HEK293 (cell line): Measurements from ENCODE around the gene KIAA1755.

ENCODE experiments used
- CTCF ChIP-seq: fragments of 450-650 bp; formaldehyde crosslinking; IDR thresholded peaks from 2 replicates; pipeline ENCODE4 v1.5.1; 2016; ENCODE audit warnings: missing biosample characterization, missing genetic modification characterization
- ZBTB1 ChIP-seq: fragments of 450-650 bp; formaldehyde crosslinking; IDR thresholded peaks from 2 replicates; pipeline ENCODE4 v1.5.1; 2016; ENCODE audit warnings: missing biosample characterization, missing genetic modification characterization
- ZBTB26 ChIP-seq: fragments of 450-650 bp; formaldehyde crosslinking; optimal IDR thresholded peaks from 2 replicates; pipeline ENCODE3; 2016; ENCODE audit warnings: missing biosample characterization, mild to moderate bottlenecking, missing genetic modification characterization
- ZNF121 ChIP-seq: fragments of 450-650 bp; formaldehyde crosslinking; IDR thresholded peaks from 2 replicates; pipeline ENCODE4 v1.5.1; 2016; ENCODE audit warnings: missing biosample characterization, missing genetic modification characterization
- ZNF138 ChIP-seq: fragments of 450-650 bp; formaldehyde crosslinking; IDR thresholded peaks from 2 replicates; pipeline ENCODE4 v1.5.1; 2016; ENCODE audit warnings: missing biosample characterization, missing genetic modification characterization, borderline replicate concordance
- ZNF155 ChIP-seq: fragments of 450-650 bp; formaldehyde crosslinking; IDR thresholded peaks from 2 replicates; pipeline ENCODE4 v1.5.1; 2016; ENCODE audit warnings: missing biosample characterization, missing genetic modification characterization
- ZNF274 ChIP-seq, 2 experiments: fragments of 200-500 bp in 1 of 2; fragments of 450-650 bp in 1 of 2; sonication (Bioruptor generic) in 1 of 2; formaldehyde crosslinking in 1 of 2; IDR thresholded peaks; 2 replicates each; pipeline versions ENCODE4 v1.5.1 to v1.6.1; 2014 to 2016; ENCODE audit warnings: borderline replicate concordance in 1 of 2, inconsistent platforms in 1 of 2, low read length in 1 of 2, missing biosample characterization in 1 of 2, missing genetic modification characterization in 1 of 2
- ZNF704 ChIP-seq: fragments of 450-650 bp; formaldehyde crosslinking; IDR thresholded peaks from 2 replicates; pipeline ENCODE4 v1.5.1; 2016; ENCODE audit warnings: missing biosample characterization, missing genetic modification characterization
- ZNF792 ChIP-seq: fragments of 450-650 bp; formaldehyde crosslinking; IDR thresholded peaks from 2 replicates; pipeline ENCODE4 v1.5.1; 2016; ENCODE audit warnings: missing biosample characterization, missing genetic modification characterization
- ZNF830 ChIP-seq: fragments of 450-650 bp; IDR thresholded peaks from 2 replicates; pipeline ENCODE4 v1.5.0; 2018; ENCODE audit warnings: missing biosample characterization, missing genetic modification characterization, low read depth, mild to moderate bottlenecking, moderate library complexity

- TF ChIP-seq ZBTB26 (tag by site-specific recombination) (no peak), ZBTB1 (tag by site-specific recombination) (no peak), ZNF274 (IDR thresholded peaks at IDR 0.05; ENCODE audit: low read length) (no peak), ZNF274 (tag by site-specific recombination; IDR thresholded peaks at IDR 0.05; ENCODE audit: borderline replicate concordance) (no peak), ZNF121 (tag by site-specific recombination) (no peak), ZNF155 (tag by site-specific recombination) (no peak), CTCF (no peak), ZNF704 (tag by site-specific recombination) (no peak), ZNF792 (no peak), ZNF830 (tag by site-specific recombination) (no peak), ZNF138 (no peak)
These were observed 80.7 kb downstream of the KIAA1755 start for GRCh38 chr20:38179846-38180245.
